ENCODE results near the gene TRPM4. TPM values are rescaled to one million over a fixed set of nuclear protein-coding genes. Genes with fewer than 3 reads are reported as not detected.

TRPM4 gene
- polyA plus RNA-seq, 1 of the 3 experiments (the other 2 are of a cell fraction): 20.6 TPM

DNA sequence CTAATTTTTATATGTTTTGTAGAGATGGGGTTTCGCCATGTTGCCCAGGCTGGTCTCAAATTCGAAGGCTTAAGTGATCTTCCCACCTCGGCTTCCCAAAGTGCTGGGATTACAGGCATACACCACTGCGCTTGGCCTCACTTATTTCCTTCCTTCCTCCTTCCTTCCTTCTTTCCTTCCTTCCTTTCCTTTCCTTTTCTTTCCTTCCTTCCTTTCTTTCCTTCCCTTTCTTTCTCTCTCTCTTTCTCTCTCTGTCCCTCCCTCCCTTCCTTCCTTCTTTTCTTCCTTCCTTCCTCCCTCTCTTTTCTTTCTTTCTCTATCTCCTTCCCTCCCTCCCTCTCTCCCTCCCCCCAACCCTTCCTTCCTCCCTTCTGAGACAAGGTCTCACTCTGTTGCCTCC, 36.8 kb downstream of the TRPM4 start:
- CTCF ChIA-PET: interaction anchor here (5.9 kb wide), 1 partner anchor 95 kb away, joined by 64 read pairs; no protein-coding TSS in a partner anchor
- Histone ChIP-seq H3K9me3 (no peaks in the 10 kb centered on the region), H3K36me3 (replicated peaks in 1 of 2; ENCODE audit: control insufficient read depth in 1 of 2, insufficient read depth in 2 of 2, low read length in 1 of 2) (peaks cover 10 to 41% of the 10 kb centered on the region in 2 experiments), H3K9me2 (no peaks in the 10 kb centered on the region), H3K27me3 (ENCODE audit: insufficient read depth) (no peaks in the 10 kb centered on the region), H4K20me1 (ENCODE audit: insufficient read depth) (no peaks in the 10 kb centered on the region), H3K4me1 (ENCODE audit: control insufficient read depth in 1 of 2, insufficient read depth in 2 of 2, low read depth in 1 of 2, low read length in 1 of 2) (no peaks in the 10 kb centered on the region; a peak in 1 of 4 replicates), H2AFZ (ENCODE audit: low read depth) (no peak overlapping the region), H3K4me2 (no peak overlapping the region), H3K4me3 (ENCODE audit: low read depth in 2 of 2, low read length in 1 of 2) (no peak overlapping the region), H3K27ac (ENCODE audit: low read depth in 2 of 2, low read length in 1 of 2) (no peak overlapping the region), H3F3A (replicated peaks; ENCODE audit: insufficient read depth) (peaks cover 22% of the 10 kb centered on the region), H3K79me2 (ENCODE audit: insufficient read depth) (no peaks in the 10 kb centered on the region), H3K9ac (no peak overlapping the region)
- DNase-seq: no peak
- no peak for TF ChIP-seq USF1 (IDR thresholded peaks at IDR 0.05; ENCODE audit: borderline replicate concordance, low read depth)
- TF ChIP-seq YY1 (IDR thresholded peaks at IDR 0.05; ENCODE audit: low read depth): no peak
- TF ChIP-seq MXI1 (IDR thresholded peaks at IDR 0.05; ENCODE audit: low read depth, low read length): no peak
- TF ChIP-seq RFX5 (IDR thresholded peaks at IDR 0.05; ENCODE audit: low read length): no peak
- no peak for TF ChIP-seq SMC3 (IDR thresholded peaks at IDR 0.05; ENCODE audit: low read depth, low read length)
- TF ChIP-seq JUND (IDR thresholded peaks at IDR 0.05): no peak
- no peak for TF ChIP-seq CHD2 (IDR thresholded peaks at IDR 0.05; ENCODE audit: low read length, partially characterized antibody)
- TF ChIP-seq TCF12 (IDR thresholded peaks at IDR 0.05): no peak
- TF ChIP-seq FOXM1 (IDR thresholded peaks at IDR 0.05; ENCODE audit: low read depth): no peak
- TF ChIP-seq, protein P1, sequence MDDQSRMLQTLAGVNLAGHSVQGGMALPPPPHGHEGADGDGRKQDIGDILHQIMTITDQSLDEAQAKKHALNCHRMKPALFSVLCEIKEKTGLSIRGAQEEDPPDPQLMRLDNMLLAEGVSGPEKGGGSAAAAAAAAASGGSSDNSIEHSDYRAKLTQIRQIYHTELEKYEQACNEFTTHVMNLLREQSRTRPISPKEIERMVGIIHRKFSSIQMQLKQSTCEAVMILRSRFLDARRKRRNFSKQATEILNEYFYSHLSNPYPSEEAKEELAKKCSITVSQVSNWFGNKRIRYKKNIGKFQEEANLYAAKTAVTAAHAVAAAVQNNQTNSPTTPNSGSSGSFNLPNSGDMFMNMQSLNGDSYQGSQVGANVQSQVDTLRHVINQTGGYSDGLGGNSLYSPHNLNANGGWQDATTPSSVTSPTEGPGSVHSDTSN (IDR thresholded peaks at IDR 0.05): no peak
- TF ChIP-seq REST (IDR thresholded peaks at IDR 0.05; ENCODE audit: low read depth, low read length): no peak
- TF ChIP-seq FOXJ3 (CRISPR knock-in tag; IDR thresholded peaks at IDR 0.05): no peak
- no peak for TF ChIP-seq MEF2A (IDR thresholded peaks at IDR 0.05; ENCODE audit: borderline replicate concordance, low read depth)
- TF ChIP-seq, protein P2, sequence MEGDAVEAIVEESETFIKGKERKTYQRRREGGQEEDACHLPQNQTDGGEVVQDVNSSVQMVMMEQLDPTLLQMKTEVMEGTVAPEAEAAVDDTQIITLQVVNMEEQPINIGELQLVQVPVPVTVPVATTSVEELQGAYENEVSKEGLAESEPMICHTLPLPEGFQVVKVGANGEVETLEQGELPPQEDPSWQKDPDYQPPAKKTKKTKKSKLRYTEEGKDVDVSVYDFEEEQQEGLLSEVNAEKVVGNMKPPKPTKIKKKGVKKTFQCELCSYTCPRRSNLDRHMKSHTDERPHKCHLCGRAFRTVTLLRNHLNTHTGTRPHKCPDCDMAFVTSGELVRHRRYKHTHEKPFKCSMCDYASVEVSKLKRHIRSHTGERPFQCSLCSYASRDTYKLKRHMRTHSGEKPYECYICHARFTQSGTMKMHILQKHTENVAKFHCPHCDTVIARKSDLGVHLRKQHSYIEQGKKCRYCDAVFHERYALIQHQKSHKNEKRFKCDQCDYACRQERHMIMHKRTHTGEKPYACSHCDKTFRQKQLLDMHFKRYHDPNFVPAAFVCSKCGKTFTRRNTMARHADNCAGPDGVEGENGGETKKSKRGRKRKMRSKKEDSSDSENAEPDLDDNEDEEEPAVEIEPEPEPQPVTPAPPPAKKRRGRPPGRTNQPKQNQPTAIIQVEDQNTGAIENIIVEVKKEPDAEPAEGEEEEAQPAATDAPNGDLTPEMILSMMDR (IDR thresholded peaks at IDR 0.05): no peak
- TF ChIP-seq RAD21 (IDR thresholded peaks at IDR 0.05; ENCODE audit: low read length): no peak
- no peak for TF ChIP-seq NRF1 (IDR thresholded peaks at IDR 0.05; ENCODE audit: low read depth, low read length)
- no peak for TF ChIP-seq ELF1 (IDR thresholded peaks at IDR 0.05)
- WGBS (ENCODE audit: low lambda C conversion rate): 80% methylated on average over 4 of the region's 4 CpGs
- POLR2A ChIA-PET: no interaction called here

All from SK-N-SH (cell line).